Body of pancreas (tissue), 4 donors: ENCODE results near the gene UFC1. TPM values are rescaled to one million over a fixed set of nuclear protein-coding genes. Genes with fewer than 3 reads are reported as not detected.

ENCODE experiments used
- ATAC-seq: fragments of 150-250 bp; one replicate; pipeline ENCODE4 v1.9.1; 2016
- DNase-seq, 4 donors: peaks; one replicate each; pipeline ENCODE4 v3.0.0-alpha.2; 2019
- H3K27ac ChIP-seq, 4 donors: fragments of 200-600 bp; sonication (generic); 1 replicate in 3 of 4; 2 replicates in 1 of 4; pipeline versions ENCODE4 v1.5.1 to v1.6.1; 2016 to 2019; ENCODE audit warnings: mild to moderate bottlenecking in 1 of 4, mixed read lengths in 1 of 4, moderate library complexity in 1 of 4
- H3K27me3 ChIP-seq, 2 donors: fragments of 200-600 bp; sonication (generic); one replicate each; pipeline ENCODE4 v1.6.0; 2016; ENCODE audit warnings: mild to moderate bottlenecking in 1 of 2
- H3K36me3 ChIP-seq, 2 donors: fragments of 200-600 bp; sonication (generic); replicated peaks in 1 of 2; 2 replicates each; pipeline ENCODE4 v1.5.1; 2016; ENCODE audit warnings: low read depth in 2 of 2; ENCODE audit not compliant: insufficient read depth in 1 of 2
- H3K4me1 ChIP-seq: fragments of 200-600 bp; sonication (generic); one replicate; pipeline ENCODE4 v1.6.0; 2016
- H3K4me3 ChIP-seq, 2 donors: fragments of 200-600 bp; sonication (generic); 1 replicate in 1 of 2; 2 replicates in 1 of 2; pipeline ENCODE4 v1.5.1; 2016 to 2019
- H3K9me3 ChIP-seq, 3 donors: fragments of 200-600 bp; sonication (generic); 1 replicate in 2 of 3; 2 replicates in 1 of 3; pipeline ENCODE4 v1.5.1; 2016
- CTCF ChIP-seq, 7 experiments: fragments of 450-650 bp in 4 of 7; fragments of 200-600 bp in 3 of 7; sonication (generic) in 3 of 7; IDR thresholded peaks; one replicate each; pipeline ENCODE4 v1.5.1; 2016 to 2019; ENCODE audit warnings: antibody characterized with exemption in 7 of 7
- POLR2A ChIP-seq, 3 donors: fragments of 450-650 bp; IDR thresholded peaks; one replicate each; pipeline ENCODE4 v1.6.1; 2016; ENCODE audit warnings: antibody characterized with exemption in 3 of 3, mild to moderate bottlenecking in 2 of 3
- WGBS, 2 donors: methylation state at CpG; one replicate each; pipeline ENCODE4 v1.1.5; 2017; 5-methylcytosine and 5-hydroxymethylcytosine counted together
- intact Hi-C: fragments of 100-400 bp; cut with DNase I; formaldehyde crosslinking; loops from one replicate; pipeline ENCODE4 v1.15.1; 2023
- total RNA-seq, 2 donors: library from RNA; depleted of rRNA; stranded (reverse); fragments of >200 nt; gene quantifications; one replicate each; pipeline ENCODE4 v1.1.0, GENCODE V29; 2016

UFC1 gene
- total RNA-seq, 2 donors from 2014 or later = 33.6 to 48.8 TPM

- intact Hi-C loops = no loop called here
- Histone ChIP-seq H3K9me3 (no peaks in the 10 kb centered on the region), H3K4me3 (no peak overlapping the region), H3K27ac (peak overlapping the region in 1 of 4 donors; percentile 93), H3K36me3 (peaks cover 12 to 22% of the 10 kb centered on the region in 2 donors), H3K27me3 (no peaks in the 10 kb centered on the region), H3K4me1 (peaks cover 41% of the 10 kb centered on the region)
- WGBS, 2 donors = 73 to 80% methylated on average over 10 of the region's 10 CpGs
- ATAC-seq (no peak), DNase-seq (no peak)
- TF ChIP-seq CTCF (IDR thresholded peaks at IDR 0.05) (no peak), POLR2A (IDR thresholded peaks at IDR 0.05) (no peak)
Observed at GRCh38 chr1:161175771-161176453, 22.1 kb downstream of the UFC1 start.

- Histone ChIP-seq H3K27ac (peak overlapping the region; percentile 81 to 93 (median 91)), H3K4me3 (peak overlapping the region; percentile 48 to 65), H3K36me3 (peaks cover 5 to 17% of the 10 kb centered on the region in 2 donors), H3K9me3 (no peaks in the 10 kb centered on the region), H3K27me3 (no peaks in the 10 kb centered on the region), H3K4me1 (peaks cover 40% of the 10 kb centered on the region)
- WGBS, 2 donors = 4 to 8% methylated on average over 15 to 17 of the region's 17 CpGs
- no peak for TF ChIP-seq CTCF (IDR thresholded peaks at IDR 0.05)
- no peak for TF ChIP-seq POLR2A (IDR thresholded peaks at IDR 0.05)
- intact Hi-C loops = no loop called here
- ATAC-seq (peak; percentile 16), DNase-seq (no peak)
Observed at GRCh38 chr1:161176468-161177111, 22.8 kb downstream of the UFC1 start.

- peaks cover 0 to 11% of the 10 kb centered on the region in 2 donors for H3K36me3 ChIP-seq
- DNase-seq (peak; percentile 89 to 93 (median 91)), ATAC-seq (peak; percentile 97)
- H3K4me1 ChIP-seq = peaks cover 37% of the 10 kb centered on the region
- intact Hi-C loops = no loop called here
- H3K9me3 ChIP-seq = no peaks in the 10 kb centered on the region
- peak within 1 kb of the TSS; percentile 81 to 93 (median 91) for H3K27ac ChIP-seq
- H3K27me3 ChIP-seq = no peaks in the 10 kb centered on the region
- WGBS, 2 donors = 1 to 5% methylated on average over 20 to 43 of the region's 50 CpGs
- H3K4me3 ChIP-seq = peak within 1 kb of the TSS; percentile 48 to 65
- peak; percentile 71 to 91 (median 87) for TF ChIP-seq POLR2A (IDR thresholded peaks at IDR 0.05)
- peak in 5 of 7 experiments; percentile 10 to 45 (median 33) for TF ChIP-seq CTCF (IDR thresholded peaks at IDR 0.05)
Observed at GRCh38 chr1:161177112-161177935, 23.5 kb downstream of the UFC1 start, which contains the start of gene B4GALT3. TSS of gene B4GALT3 (minus strand) at chr1:161177507. CDS start at chr1:161176060, 1,447 bp downstream.

- ATAC-seq = peak; percentile 1
- Histone ChIP-seq H3K4me3 (no peak overlapping the region), H3K4me1 (peaks cover 33% of the 10 kb centered on the region), H3K36me3 (peaks cover 0 to 10% of the 10 kb centered on the region in 2 donors), H3K27me3 (no peaks in the 10 kb centered on the region), H3K9me3 (no peaks in the 10 kb centered on the region), H3K27ac (peak overlapping the region; percentile 81 to 93 (median 91))
- 17 to 23% methylated on average over 9 of the region's 9 CpGs for WGBS, 2 donors
- intact Hi-C loops = no loop called here
- TF ChIP-seq POLR2A (IDR thresholded peaks at IDR 0.05) = no peak
- no peak for TF ChIP-seq CTCF (IDR thresholded peaks at IDR 0.05)
- DNase-seq = no peak
Observed at GRCh38 chr1:161177936-161178244, 24.1 kb downstream of the UFC1 start.
